ENCODE results near the gene CELSR1.
A peak's percentile ranks its signal among the peaks of the same experiment; 100 is the strongest.

The CELSR1 gene

GRCh38 chr22:46378426-46379065 lies 158.9 kb downstream of the CELSR1 start:
- no peak overlapping the region for H3K27ac Mint-ChIP-seq
- H3K27me3 Mint-ChIP-seq (ENCODE audit: low read depth) = peaks cover 11% of the 10 kb centered on the region
- no peaks in the 10 kb centered on the region for H3K36me3 Mint-ChIP-seq (ENCODE audit: low read depth)
- H3K9me3 Mint-ChIP-seq = peaks cover 4% of the 10 kb centered on the region
- H3K4me1 Mint-ChIP-seq (ENCODE audit: low read depth) = no peaks in the 10 kb centered on the region
- no peak overlapping the region for H3K4me3 Mint-ChIP-seq

- Mint-ChIP-seq H3K4me3 (no peak overlapping the region), H3K27me3 (ENCODE audit: low read depth) (peaks cover 15% of the 10 kb centered on the region), H3K36me3 (ENCODE audit: low read depth) (no peaks in the 10 kb centered on the region), H3K4me1 (ENCODE audit: low read depth) (no peaks in the 10 kb centered on the region), H3K9me3 (peaks cover 4% of the 10 kb centered on the region), H3K27ac (no peak overlapping the region)
Observed at GRCh38 chr22:46377525-46378425, 159.6 kb downstream of the CELSR1 start.

GRCh38 chr22:46376908-46377524 lies 160.4 kb downstream of the CELSR1 start:
- no peak overlapping the region for H3K27ac Mint-ChIP-seq
- H3K4me3 Mint-ChIP-seq = no peak overlapping the region
- H3K9me3 Mint-ChIP-seq = peaks cover 4% of the 10 kb centered on the region
- peaks cover 19% of the 10 kb centered on the region for H3K27me3 Mint-ChIP-seq (ENCODE audit: low read depth)
- H3K36me3 Mint-ChIP-seq (ENCODE audit: low read depth) = no peaks in the 10 kb centered on the region
- H3K4me1 Mint-ChIP-seq (ENCODE audit: low read depth) = no peaks in the 10 kb centered on the region

GRCh38 chr22:46376111-46376510 lies 161.3 kb downstream of the CELSR1 start:
- no peak overlapping the region for H3K27ac Mint-ChIP-seq
- H3K9me3 Mint-ChIP-seq = peaks cover 4% of the 10 kb centered on the region
- H3K4me3 Mint-ChIP-seq = no peak overlapping the region
- no peaks in the 10 kb centered on the region for H3K4me1 Mint-ChIP-seq (ENCODE audit: low read depth)
- peaks cover 24% of the 10 kb centered on the region for H3K27me3 Mint-ChIP-seq (ENCODE audit: low read depth)
- no peaks in the 10 kb centered on the region for H3K36me3 Mint-ChIP-seq (ENCODE audit: low read depth)

- Mint-ChIP-seq H3K36me3 (ENCODE audit: low read depth) (no peaks in the 10 kb centered on the region), H3K4me3 (no peak overlapping the region), H3K27me3 (ENCODE audit: low read depth) (peaks cover 24% of the 10 kb centered on the region), H3K27ac (peak overlapping the region; percentile 41), H3K9me3 (peaks cover 4% of the 10 kb centered on the region), H3K4me1 (ENCODE audit: low read depth) (no peaks in the 10 kb centered on the region)
Observed at GRCh38 chr22:46374663-46375474, 162.6 kb downstream of the CELSR1 start.

- peaks cover 24% of the 10 kb centered on the region for H3K27me3 Mint-ChIP-seq (ENCODE audit: low read depth)
- H3K4me1 Mint-ChIP-seq (ENCODE audit: low read depth) = no peaks in the 10 kb centered on the region
- peaks cover 4% of the 10 kb centered on the region for H3K9me3 Mint-ChIP-seq
- no peaks in the 10 kb centered on the region for H3K36me3 Mint-ChIP-seq (ENCODE audit: low read depth)
- H3K4me3 Mint-ChIP-seq = no peak overlapping the region
- H3K27ac Mint-ChIP-seq = no peak overlapping the region
Observed at GRCh38 chr22:46373921-46374662, 163.3 kb downstream of the CELSR1 start.

- Mint-ChIP-seq H3K4me3 (no peak overlapping the region), H3K9me3 (peaks cover 4% of the 10 kb centered on the region), H3K36me3 (ENCODE audit: low read depth) (no peaks in the 10 kb centered on the region), H3K27ac (no peak overlapping the region), H3K27me3 (ENCODE audit: low read depth) (peaks cover 24% of the 10 kb centered on the region), H3K4me1 (ENCODE audit: low read depth) (no peaks in the 10 kb centered on the region)
Observed at GRCh38 chr22:46373159-46373558, 164.3 kb downstream of the CELSR1 start.

GRCh38 chr22:46372686-46373085 lies 164.7 kb downstream of the CELSR1 start:
- H3K27me3 Mint-ChIP-seq (ENCODE audit: low read depth) = peaks cover 24% of the 10 kb centered on the region
- H3K27ac Mint-ChIP-seq = no peak overlapping the region
- H3K36me3 Mint-ChIP-seq (ENCODE audit: low read depth) = no peaks in the 10 kb centered on the region
- peaks cover 4% of the 10 kb centered on the region for H3K9me3 Mint-ChIP-seq
- H3K4me1 Mint-ChIP-seq (ENCODE audit: low read depth) = no peaks in the 10 kb centered on the region
- H3K4me3 Mint-ChIP-seq = no peak overlapping the region

- Mint-ChIP-seq H3K4me1 (ENCODE audit: low read depth) (no peaks in the 10 kb centered on the region), H3K9me3 (peaks cover 4% of the 10 kb centered on the region), H3K36me3 (ENCODE audit: low read depth) (no peaks in the 10 kb centered on the region), H3K27me3 (ENCODE audit: low read depth) (peaks cover 24% of the 10 kb centered on the region), H3K4me3 (no peak overlapping the region), H3K27ac (no peak overlapping the region)
Observed at GRCh38 chr22:46371623-46372226, 165.7 kb downstream of the CELSR1 start.

GRCh38 chr22:46370584-46371291 lies 166.7 kb downstream of the CELSR1 start:
- H3K4me1 Mint-ChIP-seq (ENCODE audit: low read depth) = no peaks in the 10 kb centered on the region
- no peaks in the 10 kb centered on the region for H3K36me3 Mint-ChIP-seq (ENCODE audit: low read depth)
- no peak overlapping the region for H3K27ac Mint-ChIP-seq
- H3K27me3 Mint-ChIP-seq (ENCODE audit: low read depth) = peaks cover 20% of the 10 kb centered on the region
- H3K4me3 Mint-ChIP-seq = no peak overlapping the region
- peaks cover under 1% of the 10 kb centered on the region for H3K9me3 Mint-ChIP-seq

- no peaks in the 10 kb centered on the region for H3K36me3 Mint-ChIP-seq (ENCODE audit: low read depth)
- no peak overlapping the region for H3K4me3 Mint-ChIP-seq
- no peaks in the 10 kb centered on the region for H3K9me3 Mint-ChIP-seq
- H3K4me1 Mint-ChIP-seq (ENCODE audit: low read depth) = no peaks in the 10 kb centered on the region
- peaks cover 19% of the 10 kb centered on the region for H3K27me3 Mint-ChIP-seq (ENCODE audit: low read depth)
- H3K27ac Mint-ChIP-seq = no peak overlapping the region
Observed at GRCh38 chr22:46369716-46370583, 167.5 kb downstream of the CELSR1 start.

Measured in T-helper 1 cell treated with Interleukin-12 subunit alpha and Interleukin-12 subunit beta and Interleukin-4 antibody, amounts not matched to agents 30 μg/mL and 1 μg/mL, for 36 hours (primary cell).